Measurements from ENCODE around the gene FGR. TPM values are rescaled to one million over a fixed set of nuclear protein-coding genes. Genes with fewer than 3 reads are reported as not detected.
A peak's percentile ranks its signal among the peaks of the same experiment; 100 is the strongest.

The FGR gene
- total and polyA plus RNA-seq, 8 donors = 0.51 to 6.8 (median 3.1) TPM

- FAIRE-seq = no peak
- Histone ChIP-seq H3K9me3 (no peaks in the 10 kb centered on the region), H3K36me3 (no peaks in the 10 kb centered on the region), H3K27ac (peak overlapping the region; percentile 64 to 75 (median 74)), H3K4me1 (peaks cover 54 to 67% (median 64%) of the 10 kb centered on the region in 3 donors), H3K27me3 (no peaks in the 10 kb centered on the region), H3K4me3 (no peak overlapping the region)
- 9 to 11% methylated on average over 16 to 18 of the region's 18 CpGs for WGBS, 2 donors
- intact Hi-C loops (cut with DNase I) = no loop called here
- TF ChIP-seq CTCF (IDR thresholded peaks at IDR 0.05) = no peak
- ATAC-seq = peak in 2 of 4 donors; percentile 1 to 5
- peak; percentile 60 to 85 (median 74) for DNase-seq
Measured at GRCh38 chr1:27571439-27572018, 63.5 kb downstream of the FGR start.

- no peaks in the 10 kb centered on the region for H3K36me3 ChIP-seq
- peak overlapping the region; percentile 64 to 75 (median 74) for H3K27ac ChIP-seq
- no peak overlapping the region for H3K4me3 ChIP-seq
- no peaks in the 10 kb centered on the region for H3K9me3 ChIP-seq
- intact Hi-C loops (cut with DNase I) = no loop called here
- FAIRE-seq (no peak), DNase-seq (peak in 3 of 6 donors; percentile 43 to 55 (median 46)), ATAC-seq (no peak)
- H3K27me3 ChIP-seq = no peaks in the 10 kb centered on the region
- no peak for TF ChIP-seq CTCF (IDR thresholded peaks at IDR 0.05)
- 58 to 61% methylated on average over 3 of the region's 3 CpGs for WGBS, 2 donors
- H3K4me1 ChIP-seq = peaks cover 51 to 66% (median 64%) of the 10 kb centered on the region in 3 donors
Measured at GRCh38 chr1:27570784-27571183, 64.2 kb downstream of the FGR start.

- no peak for TF ChIP-seq CTCF (IDR thresholded peaks at IDR 0.05)
- peak overlapping the region; percentile 64 to 75 (median 74) for H3K27ac ChIP-seq
- H3K27me3 ChIP-seq = no peaks in the 10 kb centered on the region
- intact Hi-C loops (cut with DNase I) = no loop called here
- FAIRE-seq (no peak), DNase-seq (no peak), ATAC-seq (no peak)
- WGBS, 2 donors = 31 to 62% methylated on average over 2 of the region's 2 CpGs
- H3K4me1 ChIP-seq = peaks cover 56 to 70% (median 68%) of the 10 kb centered on the region in 3 donors
- H3K36me3 ChIP-seq = no peaks in the 10 kb centered on the region
- no peaks in the 10 kb centered on the region for H3K9me3 ChIP-seq
- H3K4me3 ChIP-seq = no peak overlapping the region
Measured at GRCh38 chr1:27570356-27570755, 64.6 kb downstream of the FGR start.

GRCh38 chr1:27569506-27570291, 65.3 kb downstream of the FGR start:
- WGBS, 2 donors = 78 to 82% methylated on average over 14 of the region's 14 CpGs

More at GRCh38 chr1:27569506-27570291, 65.3 kb downstream of the FGR start:
- no peak for TF ChIP-seq CTCF (IDR thresholded peaks at IDR 0.05)
- H3K36me3 ChIP-seq = no peaks in the 10 kb centered on the region
- ATAC-seq (no peak), DNase-seq (peak in 2 of 6 donors; percentile 42 to 67), FAIRE-seq (no peak)
- peak overlapping the region; percentile 71 to 80 (median 74) for H3K27ac ChIP-seq
- H3K27me3 ChIP-seq = no peaks in the 10 kb centered on the region
- H3K9me3 ChIP-seq = no peaks in the 10 kb centered on the region
- peaks cover 58 to 73% (median 72%) of the 10 kb centered on the region in 3 donors for H3K4me1 ChIP-seq
- no peak overlapping the region for H3K4me3 ChIP-seq
- intact Hi-C loops (cut with DNase I) = no loop called here

All from pancreas (tissue), 10 donors.